Left renal pelvis (tissue), 4 donors: Measurements from ENCODE around the gene SLC17A6. TPM values are rescaled to one million over a fixed set of nuclear protein-coding genes. Genes with fewer than 3 reads are reported as not detected.

Experiments
- DNase-seq, 4 donors: peaks; one replicate each; pipeline ENCODE4 v3.0.0-alpha.2; 2013; ENCODE audit warnings: low read depth in 4 of 4, low spot score in 3 of 4
- polyA plus RNA-seq, 4 donors: library from polyadenylated mRNA; unstranded; fragments of 120-200 nt; gene quantifications; one replicate each; pipeline ENCODE4 v1.2.1, GENCODE V29; 2013; ENCODE audit not compliant: insufficient read length in 4 of 4

SLC17A6 gene
- polyA plus RNA-seq, result not detected

- peak; percentile 27 to 55 (median 34) for DNase-seq
Measured at GRCh38 chr11:22337596-22338485, at the start of gene SLC17A6. Gene SLC17A6 (plus strand): TSS chr11:22338381. CDS start chr11:22338534, 153 bp downstream.

- DNase-seq, result no peak
Measured at GRCh38 chr11:22302368-22302767, 35.8 kb upstream of the SLC17A6 start.

- DNase-seq, result peak in 2 of 4 donors; percentile 2 to 3
Measured at GRCh38 chr11:22304337-22304961, 33.7 kb upstream of the SLC17A6 start.

GRCh38 chr11:22317656-22318055 is 20.5 kb upstream of the SLC17A6 start:
- DNase-seq, result no peak

- no peak for DNase-seq
Measured at GRCh38 chr11:22331771-22332170, 6.4 kb upstream of the SLC17A6 start.

GRCh38 chr11:22336587-22336986 is 1.6 kb upstream of the SLC17A6 start:
- DNase-seq, result no peak

GRCh38 chr11:22339611-22340010 is 1.4 kb downstream of the SLC17A6 start:
- DNase-seq, result no peak

- DNase-seq, result no peak
Measured at GRCh38 chr11:22340235-22340634, 2.1 kb downstream of the SLC17A6 start.

GRCh38 chr11:22340701-22341587 is 2.8 kb downstream of the SLC17A6 start:
- DNase-seq, result no peak

- DNase-seq, result no peak
Measured at GRCh38 chr11:22341588-22341931, 3.4 kb downstream of the SLC17A6 start.

GRCh38 chr11:22342211-22343031 is 4.2 kb downstream of the SLC17A6 start:
- no peak for DNase-seq

- DNase-seq, result no peak
Measured at GRCh38 chr11:22343032-22343324, 4.8 kb downstream of the SLC17A6 start.

GRCh38 chr11:22343371-22344032 is 5.3 kb downstream of the SLC17A6 start:
- no peak for DNase-seq

GRCh38 chr11:22344081-22344480 is 5.9 kb downstream of the SLC17A6 start:
- DNase-seq, result no peak

- no peak for DNase-seq
Measured at GRCh38 chr11:22346282-22346681, 8.1 kb downstream of the SLC17A6 start.

GRCh38 chr11:22347857-22348487 is 9.8 kb downstream of the SLC17A6 start:
- no peak for DNase-seq

- DNase-seq, result no peak
Measured at GRCh38 chr11:22349491-22349890, 11.3 kb downstream of the SLC17A6 start.

GRCh38 chr11:22359295-22359694 is 21.1 kb downstream of the SLC17A6 start:
- DNase-seq, result no peak

- DNase-seq, result no peak
Measured at GRCh38 chr11:22371160-22371559, 33.0 kb downstream of the SLC17A6 start.
